CD4-positive, alpha-beta T cell (primary cell): ENCODE measurements around the gene CLIP2. TPM values are rescaled to one million over a fixed set of nuclear protein-coding genes. Genes with fewer than 3 reads are reported as not detected.
"Not testable (repeated sequence)": the region's sequence is repeated elsewhere in the genome, so short reads cannot be mapped to it uniquely, and the experiment has no call there.

Experiments used
- ATAC-seq: fragments of 200-7000 bp; cut with Tn5 transposase; one replicate; pipeline ENCODE4 v1.10.0; 2022; ENCODE audit warnings: mild to moderate bottlenecking; ENCODE audit not compliant: poor library complexity
- CTCF ChIA-PET: fragments of 350-600 bp; sonication (Branson Sonifier 250); formaldehyde crosslinking; loops from one replicate; lab custom pipeline; 2021; ENCODE audit warnings: antibody characterized with exemption, inconsistent platforms; lab: Charles Lee
- POLR2A ChIA-PET: fragments of 350-600 bp; sonication (Branson Sonifier 250); formaldehyde crosslinking; loops from one replicate; lab custom pipeline; 2021; ENCODE audit warnings: antibody characterized with exemption, inconsistent platforms; lab: Charles Lee
- DNase-seq, 14 experiments: peaks; one replicate each; pipeline ENCODE4 v3.0.0-alpha.2; 2013 to 2020; ENCODE audit warnings: mixed read lengths in 2 of 14
- H3K27ac ChIP-seq, 2 donors: one replicate each; pipeline versions ENCODE4 v1.5.1 to v1.7.0; 2013; ENCODE audit warnings: low read length in 2 of 2, low read depth in 1 of 2, mild to moderate bottlenecking in 1 of 2
- H3K27me3 ChIP-seq, 2 experiments: 1 replicate in 1 of 2; 2 replicates in 1 of 2; pipeline versions ENCODE4 v1.6.1 to v1.7.0; 2013; ENCODE audit warnings: low read length in 2 of 2, control low read depth in 1 of 2, mild to moderate bottlenecking in 1 of 2, moderate library complexity in 1 of 2; ENCODE audit not compliant: insufficient read depth in 2 of 2, control insufficient read depth in 1 of 2
- H3K36me3 ChIP-seq: one replicate; pipeline ENCODE4 v1.6.1; 2013; ENCODE audit warnings: low read length, control low read depth; ENCODE audit not compliant: insufficient read depth
- H3K4me1 ChIP-seq: one replicate; pipeline ENCODE4 v1.6.1; 2013; ENCODE audit warnings: low read length, control low read depth; ENCODE audit not compliant: insufficient read depth
- H3K4me3 ChIP-seq: one replicate; pipeline ENCODE4 v1.5.1; 2013; ENCODE audit warnings: mild to moderate bottlenecking, low read length, moderate library complexity
- H3K9me3 ChIP-seq, 2 experiments: 1 replicate in 1 of 2; 2 replicates in 1 of 2; pipeline versions ENCODE4 v1.6.1 to v1.7.0; 2013; ENCODE audit warnings: low read length in 2 of 2, mild to moderate bottlenecking in 2 of 2, control low read depth in 1 of 2, moderate library complexity in 1 of 2; ENCODE audit not compliant: control insufficient read depth in 1 of 2, insufficient read depth in 1 of 2
- H3K27ac Mint-ChIP-seq: one replicate; pipeline ENCODE4 v1.8.0; 2020; ENCODE audit warnings: mixed read lengths
- H3K27me3 Mint-ChIP-seq: one replicate; pipeline ENCODE4 v1.8.0; 2021; ENCODE audit warnings: mixed read lengths
- H3K36me3 Mint-ChIP-seq: one replicate; pipeline ENCODE4 v1.8.0; 2021; ENCODE audit warnings: low read depth, mixed read lengths
- H3K4me1 Mint-ChIP-seq: one replicate; pipeline ENCODE4 v1.8.0; 2021; ENCODE audit warnings: low read depth, mixed read lengths
- H3K4me3 Mint-ChIP-seq: one replicate; pipeline ENCODE4 v1.8.0; 2020; ENCODE audit warnings: mild to moderate bottlenecking, mixed read lengths
- H3K9me3 Mint-ChIP-seq: one replicate; pipeline ENCODE4 v1.8.0; 2020; ENCODE audit warnings: mixed read lengths
- intact Hi-C, 2 experiments: fragments of 100-400 bp; cut with DNase I in 1 of 2; cut with micrococcal nuclease in 1 of 2; formaldehyde crosslinking; loops; one replicate each; pipeline versions ENCODE4 v1.15.1 to v1.9.0; 2023 to 2025; cut with DNase I, micrococcal nuclease
- total RNA-seq, 174 experiments: library from RNA in 2 of 174; stranded (reverse) in 2 of 174; gene quantifications; one replicate each; pipeline ENCODE4 v1.2.3 and lab custom pipeline; 2021 to 2026
- TF ChIP-seq, protein P1 (sequence below): fragments of 200-600 bp; IDR thresholded peaks from one replicate; pipeline ENCODE4 v1.8.0; 2022; ENCODE audit warnings: antibody characterized with exemption, mild to moderate bottlenecking

Gene CLIP2
- total RNA-seq, 2 experiments from 2014 or later, result 2.4 to 2.7 TPM

GRCh38 chr7:74379938-74380337, 90.7 kb downstream of the CLIP2 start:
- Histone ChIP-seq H3K9me3 (no peaks in the 10 kb centered on the region), H3K4me1 (no peaks in the 10 kb centered on the region), H3K27me3 (no peaks in the 10 kb centered on the region), H3K4me3 (no peak overlapping the region), H3K27ac (no peak overlapping the region), H3K36me3 (no peaks in the 10 kb centered on the region)
- no peak for ATAC-seq
- intact Hi-C loops, result no loop called here
- no peaks in the 10 kb centered on the region for H3K27me3 Mint-ChIP-seq
- no peaks in the 10 kb centered on the region for H3K9me3 Mint-ChIP-seq
- no peak overlapping the region for H3K27ac Mint-ChIP-seq
- TF ChIP-seq, protein P1, sequence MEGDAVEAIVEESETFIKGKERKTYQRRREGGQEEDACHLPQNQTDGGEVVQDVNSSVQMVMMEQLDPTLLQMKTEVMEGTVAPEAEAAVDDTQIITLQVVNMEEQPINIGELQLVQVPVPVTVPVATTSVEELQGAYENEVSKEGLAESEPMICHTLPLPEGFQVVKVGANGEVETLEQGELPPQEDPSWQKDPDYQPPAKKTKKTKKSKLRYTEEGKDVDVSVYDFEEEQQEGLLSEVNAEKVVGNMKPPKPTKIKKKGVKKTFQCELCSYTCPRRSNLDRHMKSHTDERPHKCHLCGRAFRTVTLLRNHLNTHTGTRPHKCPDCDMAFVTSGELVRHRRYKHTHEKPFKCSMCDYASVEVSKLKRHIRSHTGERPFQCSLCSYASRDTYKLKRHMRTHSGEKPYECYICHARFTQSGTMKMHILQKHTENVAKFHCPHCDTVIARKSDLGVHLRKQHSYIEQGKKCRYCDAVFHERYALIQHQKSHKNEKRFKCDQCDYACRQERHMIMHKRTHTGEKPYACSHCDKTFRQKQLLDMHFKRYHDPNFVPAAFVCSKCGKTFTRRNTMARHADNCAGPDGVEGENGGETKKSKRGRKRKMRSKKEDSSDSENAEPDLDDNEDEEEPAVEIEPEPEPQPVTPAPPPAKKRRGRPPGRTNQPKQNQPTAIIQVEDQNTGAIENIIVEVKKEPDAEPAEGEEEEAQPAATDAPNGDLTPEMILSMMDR, result no peak
- ChIA-PET POLR2A (no interaction called here), CTCF (no interaction called here)
- H3K36me3 Mint-ChIP-seq, result no peaks in the 10 kb centered on the region
- H3K4me3 Mint-ChIP-seq, result no peak overlapping the region
- no peak for DNase-seq
- H3K4me1 Mint-ChIP-seq, result no peaks in the 10 kb centered on the region

DNA sequence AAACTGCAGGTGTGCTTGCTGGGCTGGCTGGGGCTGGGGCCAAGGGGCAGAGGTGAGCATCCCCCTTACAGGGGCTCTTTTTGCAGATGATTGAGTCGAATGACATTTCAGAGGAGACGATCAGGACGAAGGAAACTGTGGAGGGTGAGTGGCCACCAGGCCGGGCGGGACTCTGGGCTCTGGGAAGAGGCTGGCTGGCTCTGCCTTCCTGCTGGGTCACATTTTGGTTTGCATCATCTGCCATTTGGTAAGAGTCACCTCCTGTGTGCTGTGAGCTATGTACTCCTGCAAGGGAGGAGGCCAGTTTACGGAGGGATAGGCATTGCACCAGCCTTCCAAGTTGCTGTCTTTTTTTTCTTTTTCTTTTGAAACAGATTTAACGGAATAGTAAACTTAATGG, 91.5 kb downstream of the CLIP2 start:
- H3K27me3 ChIP-seq, result no peaks in the 10 kb centered on the region
- no peak overlapping the region for H3K4me3 ChIP-seq
- no peaks in the 10 kb centered on the region for H3K9me3 ChIP-seq
- H3K27me3 Mint-ChIP-seq, result no peaks in the 10 kb centered on the region
- CTCF ChIA-PET, result no interaction called here
- no peaks in the 10 kb centered on the region for H3K9me3 Mint-ChIP-seq
- no peak for DNase-seq
- H3K36me3 ChIP-seq, result no peaks in the 10 kb centered on the region
- H3K4me1 Mint-ChIP-seq, result no peaks in the 10 kb centered on the region
- intact Hi-C loops, result no loop called here
- ATAC-seq, result no peak
- POLR2A ChIA-PET, result no interaction called here
- TF ChIP-seq, protein P1, result no peak
- no peaks in the 10 kb centered on the region for H3K36me3 Mint-ChIP-seq
- H3K27ac Mint-ChIP-seq, result no peak overlapping the region
- no peaks in the 10 kb centered on the region for H3K4me1 ChIP-seq
- H3K27ac ChIP-seq, result no peak overlapping the region
- no peak overlapping the region for H3K4me3 Mint-ChIP-seq

- H3K4me3 Mint-ChIP-seq, CTCF ChIA-PET, intact Hi-C loops, H3K4me1 ChIP-seq, H3K4me3 ChIP-seq, DNase-seq, ATAC-seq, H3K27ac ChIP-seq, H3K27me3 Mint-ChIP-seq, H3K9me3 ChIP-seq, H3K27me3 ChIP-seq, H3K36me3 Mint-ChIP-seq, POLR2A ChIA-PET, H3K4me1 Mint-ChIP-seq, H3K27ac Mint-ChIP-seq, H3K36me3 ChIP-seq, H3K9me3 Mint-ChIP-seq: not testable (repeated sequence)
Observed at GRCh38 chr7:74384086-74384485, 94.9 kb downstream of the CLIP2 start.

DNA sequence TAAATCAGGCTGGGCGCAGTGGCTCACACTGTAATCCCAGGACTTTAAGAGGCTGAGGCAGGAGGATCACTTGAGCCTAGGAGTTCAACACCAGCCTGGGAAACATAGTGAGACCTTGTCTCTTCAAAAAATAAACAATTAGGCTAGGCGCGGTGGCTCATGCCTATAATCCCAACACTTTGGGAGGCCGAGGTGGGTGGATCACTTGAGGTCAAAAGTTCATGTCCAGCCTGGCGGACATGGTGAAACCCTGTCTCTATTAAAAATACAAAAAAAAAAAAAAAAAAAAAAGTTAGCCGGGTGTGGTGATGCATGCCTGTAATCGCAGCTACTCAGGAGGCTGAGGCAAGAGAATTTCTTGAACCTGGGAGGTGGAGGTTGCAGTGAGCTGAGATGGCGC, 95.6 kb downstream of the CLIP2 start:
- H3K36me3 ChIP-seq, intact Hi-C loops, H3K27me3 Mint-ChIP-seq, ATAC-seq, H3K4me1 Mint-ChIP-seq, H3K27me3 ChIP-seq, H3K4me3 ChIP-seq, CTCF ChIA-PET, DNase-seq, H3K9me3 Mint-ChIP-seq, H3K27ac ChIP-seq, H3K4me3 Mint-ChIP-seq, H3K36me3 Mint-ChIP-seq, H3K4me1 ChIP-seq, POLR2A ChIA-PET, H3K27ac Mint-ChIP-seq, H3K9me3 ChIP-seq: not testable (repeated sequence)
